ENCODE results near the gene NLRC3.

NLRC3 gene

DNA sequence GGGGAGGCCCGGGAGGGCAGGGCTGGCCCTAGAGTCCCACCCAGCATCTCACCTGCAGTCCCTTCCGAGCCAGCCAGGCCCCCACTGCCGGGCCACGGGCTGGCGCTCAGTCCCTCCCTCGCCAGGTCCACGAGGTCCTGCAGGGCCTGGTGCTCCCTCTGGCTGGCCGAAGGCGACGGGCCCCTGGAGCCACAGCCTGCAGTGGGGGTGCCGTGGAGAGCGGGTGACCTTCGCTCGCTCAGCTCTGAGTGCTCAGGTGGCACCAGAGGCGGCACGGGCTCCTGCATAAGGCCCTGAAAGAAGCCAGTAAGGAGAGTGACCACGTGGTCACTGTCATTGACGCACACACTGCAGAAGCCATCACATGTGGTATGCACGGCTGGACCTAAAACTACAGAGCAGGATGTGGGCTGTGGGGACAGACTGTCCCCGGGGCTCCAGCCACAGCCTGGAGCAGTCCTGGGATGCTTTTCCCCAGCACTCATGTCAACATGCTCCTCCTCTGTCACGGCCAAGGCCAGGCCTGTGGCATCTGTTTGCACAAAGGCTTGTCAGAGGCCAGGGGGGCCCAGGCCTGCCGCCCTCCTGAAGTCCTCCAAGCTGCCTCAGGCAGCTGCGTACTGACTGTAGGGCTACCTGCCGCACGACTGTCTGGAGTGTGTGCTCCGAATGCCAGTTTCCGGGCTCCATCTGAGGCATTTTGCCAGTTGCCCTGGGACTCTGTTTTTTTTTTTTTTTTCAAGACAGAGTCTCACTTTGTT, 19.1 kb upstream of the NLRC3 start:
- no peak overlapping the region for H3K4me3 ChIP-seq (ENCODE audit: low read length)
- no peak overlapping the region for H3K9ac ChIP-seq (ENCODE audit: low read depth, low read length)
- no peak overlapping the region for H3K4me2 ChIP-seq (ENCODE audit: low read length)
- H3K27me3 ChIP-seq (ENCODE audit: control insufficient read depth, insufficient read depth, low read length), result no peaks in the 10 kb centered on the region
- H3K4me1 ChIP-seq (ENCODE audit: control insufficient read depth, insufficient read depth, low read length), result no peaks in the 10 kb centered on the region
- H3K9me3 ChIP-seq (replicated peaks; ENCODE audit: low read length), result peaks cover 4% of the 10 kb centered on the region
- H3K36me3 ChIP-seq (ENCODE audit: insufficient read depth, low read length), result peaks cover 27% of the 10 kb centered on the region

DNA sequence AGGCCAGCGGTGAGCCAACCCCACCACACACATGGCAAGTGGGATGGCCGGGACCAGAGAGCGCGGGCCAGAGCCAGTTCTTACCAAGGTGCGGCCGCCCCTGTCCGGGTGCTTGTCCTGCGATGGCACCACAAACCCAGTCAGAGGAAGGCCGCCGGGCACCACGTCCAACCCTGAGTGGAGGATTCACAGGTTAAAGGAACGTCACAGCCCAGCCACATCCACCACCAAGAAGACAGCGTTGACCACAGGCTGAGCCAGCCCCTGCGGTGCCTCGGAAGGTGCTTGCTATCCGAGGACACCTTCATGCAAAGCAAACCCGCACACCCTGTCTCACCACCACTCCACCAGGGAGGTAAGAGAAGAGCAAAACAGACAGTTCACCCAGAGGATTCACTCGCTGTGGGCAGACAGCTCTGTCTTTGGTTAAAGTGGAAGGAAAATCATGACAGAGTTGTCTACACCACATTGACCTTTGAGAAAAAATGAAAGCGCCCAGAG, 18.4 kb upstream of the NLRC3 start:
- H3K9ac ChIP-seq (ENCODE audit: low read depth, low read length), result no peak overlapping the region
- no peak overlapping the region for H3K4me2 ChIP-seq (ENCODE audit: low read length)
- no peaks in the 10 kb centered on the region for H3K4me1 ChIP-seq (ENCODE audit: control insufficient read depth, insufficient read depth, low read length)
- peaks cover 27% of the 10 kb centered on the region for H3K36me3 ChIP-seq (ENCODE audit: insufficient read depth, low read length)
- H3K27me3 ChIP-seq (ENCODE audit: control insufficient read depth, insufficient read depth, low read length), result no peaks in the 10 kb centered on the region
- H3K9me3 ChIP-seq (replicated peaks; ENCODE audit: low read length), result peaks cover 4% of the 10 kb centered on the region
- H3K4me3 ChIP-seq (ENCODE audit: low read length), result no peak overlapping the region

DNA sequence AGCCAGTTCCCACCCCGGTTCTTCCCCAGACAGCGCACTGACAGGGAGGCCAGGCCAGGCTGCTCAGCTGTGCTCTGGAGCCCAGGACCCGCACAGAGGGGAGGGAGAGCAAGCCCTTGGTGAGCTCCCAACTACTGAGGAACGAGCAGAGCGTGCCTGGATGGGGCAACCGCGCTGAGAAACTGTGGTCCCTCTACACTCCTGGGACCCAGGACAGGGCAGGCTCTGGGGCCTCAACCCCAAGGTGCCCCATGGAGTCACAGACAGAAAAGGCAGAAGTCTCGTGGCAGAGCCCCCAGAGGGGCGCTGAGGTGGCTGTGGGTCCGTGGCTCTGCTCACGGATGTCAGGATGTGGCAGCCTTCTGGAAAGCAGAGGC, 17.9 kb upstream of the NLRC3 start:
- Histone ChIP-seq H3K4me1 (ENCODE audit: control insufficient read depth, insufficient read depth, low read length) (no peaks in the 10 kb centered on the region), H3K36me3 (ENCODE audit: insufficient read depth, low read length) (peaks cover 26% of the 10 kb centered on the region), H3K4me3 (ENCODE audit: low read length) (no peak overlapping the region)

DNA sequence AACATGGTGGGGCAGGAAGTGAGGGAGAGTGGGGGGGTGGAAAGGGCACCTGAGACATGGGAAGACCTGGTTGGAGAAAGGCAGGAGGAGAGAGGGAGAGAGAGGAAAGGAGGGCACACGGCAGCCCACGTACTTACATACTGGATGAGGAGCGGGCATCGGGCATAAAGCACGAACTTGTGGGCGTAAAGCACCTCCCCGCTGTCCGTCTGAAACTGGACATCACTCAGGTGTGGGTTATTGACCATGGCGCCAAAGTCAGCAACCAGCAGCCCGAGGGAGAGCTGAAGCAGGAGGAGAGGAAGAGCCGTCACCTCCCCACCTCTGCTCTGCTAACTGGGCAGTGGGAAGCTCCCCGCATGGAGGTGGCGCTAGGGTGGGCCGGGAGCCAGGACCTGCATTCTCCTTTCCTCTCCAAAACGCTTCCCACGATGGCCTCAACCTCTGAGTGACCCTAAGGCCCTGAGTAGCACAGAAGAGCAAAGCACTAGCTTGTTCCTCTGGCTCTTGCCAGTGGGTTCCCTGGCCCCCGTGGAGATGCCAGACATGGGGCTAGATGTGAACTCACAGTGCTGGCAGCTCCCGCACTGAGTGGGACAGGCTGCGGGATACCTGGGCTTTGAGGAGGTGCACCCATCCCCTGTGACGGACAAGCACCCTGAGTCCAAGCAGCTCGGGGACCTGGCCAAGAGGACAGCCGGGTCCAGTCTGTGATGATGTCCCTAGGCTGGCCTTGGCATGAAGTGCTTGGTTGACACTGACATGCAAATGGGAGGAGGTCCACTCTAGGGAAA, 17.3 kb upstream of the NLRC3 start:
- no peak overlapping the region for H3K4me2 ChIP-seq (ENCODE audit: low read length)
- no peak overlapping the region for H3K4me3 ChIP-seq (ENCODE audit: low read length)
- peaks cover 20% of the 10 kb centered on the region for H3K36me3 ChIP-seq (ENCODE audit: insufficient read depth, low read length)
- H3K9ac ChIP-seq (ENCODE audit: low read depth, low read length), result no peak overlapping the region
- H3K27me3 ChIP-seq (ENCODE audit: control insufficient read depth, insufficient read depth, low read length), result no peaks in the 10 kb centered on the region
- no peaks in the 10 kb centered on the region for H3K9me3 ChIP-seq (replicated peaks; ENCODE audit: low read length)
- H3K4me1 ChIP-seq (ENCODE audit: control insufficient read depth, insufficient read depth, low read length), result no peaks in the 10 kb centered on the region

More for the DNA sequence above, 17.9 kb upstream of the NLRC3 start:
- Histone ChIP-seq H3K9me3 (replicated peaks; ENCODE audit: low read length) (peaks cover 2% of the 10 kb centered on the region), H3K4me2 (ENCODE audit: low read length) (no peak overlapping the region), H3K27me3 (ENCODE audit: control insufficient read depth, insufficient read depth, low read length) (no peaks in the 10 kb centered on the region), H3K9ac (ENCODE audit: low read depth, low read length) (no peak overlapping the region)

DNA sequence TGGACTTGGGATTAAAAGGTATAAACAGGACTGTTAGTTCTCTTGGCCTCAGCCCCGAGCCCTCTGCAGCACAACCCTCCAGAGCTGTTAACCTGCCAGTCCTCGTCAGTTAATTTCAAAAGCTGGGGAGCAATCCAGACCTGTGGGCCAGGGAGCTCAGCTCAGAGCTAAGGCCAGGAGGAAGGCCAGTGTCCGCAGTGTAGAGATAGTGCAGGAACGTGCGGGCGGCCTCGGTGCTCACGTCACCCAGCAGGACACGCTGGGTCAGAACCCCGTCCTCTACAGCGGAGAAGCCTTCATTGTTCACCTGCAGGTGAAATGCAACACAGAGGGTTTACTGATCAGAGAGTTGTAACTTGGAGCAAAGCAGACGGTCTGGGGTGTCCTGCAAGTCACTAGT, 15.4 kb upstream of the NLRC3 start:
- peaks cover 13% of the 10 kb centered on the region for H3K36me3 ChIP-seq (ENCODE audit: insufficient read depth, low read length)
- H3K27me3 ChIP-seq (ENCODE audit: control insufficient read depth, insufficient read depth, low read length), result no peaks in the 10 kb centered on the region
- no peak overlapping the region for H3K4me3 ChIP-seq (ENCODE audit: low read length)

DNA sequence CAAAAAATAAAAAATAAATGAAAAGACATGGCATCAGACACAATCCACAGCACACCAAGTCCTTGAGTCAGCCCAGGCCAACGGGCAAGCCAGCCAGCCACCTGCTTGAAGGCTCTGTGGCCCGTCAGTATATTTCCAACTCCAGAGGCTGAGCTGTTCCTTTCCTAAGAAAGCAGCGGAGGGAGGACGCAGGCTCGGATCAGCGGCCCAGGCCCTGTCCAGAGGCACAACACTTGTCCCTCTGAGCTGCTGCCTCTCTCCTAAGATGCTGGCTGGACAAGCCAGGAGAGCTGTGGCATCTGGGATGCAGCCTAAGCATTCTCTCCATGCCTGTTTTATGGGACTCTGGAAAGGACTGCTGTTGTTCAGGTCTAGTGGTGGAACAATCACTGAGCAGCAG, 14.8 kb upstream of the NLRC3 start:
- Histone ChIP-seq H3K4me1 (ENCODE audit: control insufficient read depth, insufficient read depth, low read length) (no peaks in the 10 kb centered on the region), H3K9me3 (replicated peaks; ENCODE audit: low read length) (no peaks in the 10 kb centered on the region), H3K27me3 (ENCODE audit: control insufficient read depth, insufficient read depth, low read length) (no peaks in the 10 kb centered on the region), H3K4me2 (ENCODE audit: low read length) (no peak overlapping the region), H3K9ac (ENCODE audit: low read depth, low read length) (no peak overlapping the region), H3K36me3 (ENCODE audit: insufficient read depth, low read length) (peaks cover 13% of the 10 kb centered on the region), H3K4me3 (ENCODE audit: low read length) (no peak overlapping the region)

More for the DNA sequence above, 15.4 kb upstream of the NLRC3 start:
- H3K9ac ChIP-seq (ENCODE audit: low read depth, low read length), result no peak overlapping the region
- H3K4me1 ChIP-seq (ENCODE audit: control insufficient read depth, insufficient read depth, low read length), result no peaks in the 10 kb centered on the region
- H3K4me2 ChIP-seq (ENCODE audit: low read length), result no peak overlapping the region
- no peaks in the 10 kb centered on the region for H3K9me3 ChIP-seq (replicated peaks; ENCODE audit: low read length)

DNA sequence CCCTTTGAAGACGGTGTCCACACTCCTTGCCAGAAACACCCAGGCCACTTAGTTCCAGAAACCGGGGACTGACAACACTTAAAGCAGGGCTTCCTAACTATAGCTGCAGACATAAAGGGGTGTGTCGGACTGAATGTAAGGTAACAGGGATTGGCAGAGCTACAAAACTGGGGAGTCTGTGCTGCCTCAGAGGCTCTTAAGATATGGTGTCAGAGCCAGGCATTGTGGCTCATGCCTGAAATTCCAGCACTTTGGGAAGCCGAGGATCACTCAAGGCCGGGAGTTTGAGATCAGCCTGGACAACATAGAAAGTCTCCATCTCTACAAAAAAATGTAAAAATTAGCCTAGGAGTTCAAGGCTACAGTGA, 14.2 kb upstream of the NLRC3 start:
- Histone ChIP-seq H3K4me2 (ENCODE audit: low read length) (no peak overlapping the region), H3K27me3 (ENCODE audit: control insufficient read depth, insufficient read depth, low read length) (no peaks in the 10 kb centered on the region), H3K36me3 (ENCODE audit: insufficient read depth, low read length) (peaks cover 13% of the 10 kb centered on the region), H3K9me3 (replicated peaks; ENCODE audit: low read length) (no peaks in the 10 kb centered on the region), H3K9ac (ENCODE audit: low read depth, low read length) (no peak overlapping the region), H3K4me1 (ENCODE audit: control insufficient read depth, insufficient read depth, low read length) (no peaks in the 10 kb centered on the region), H3K4me3 (ENCODE audit: low read length) (no peak overlapping the region)

DNA sequence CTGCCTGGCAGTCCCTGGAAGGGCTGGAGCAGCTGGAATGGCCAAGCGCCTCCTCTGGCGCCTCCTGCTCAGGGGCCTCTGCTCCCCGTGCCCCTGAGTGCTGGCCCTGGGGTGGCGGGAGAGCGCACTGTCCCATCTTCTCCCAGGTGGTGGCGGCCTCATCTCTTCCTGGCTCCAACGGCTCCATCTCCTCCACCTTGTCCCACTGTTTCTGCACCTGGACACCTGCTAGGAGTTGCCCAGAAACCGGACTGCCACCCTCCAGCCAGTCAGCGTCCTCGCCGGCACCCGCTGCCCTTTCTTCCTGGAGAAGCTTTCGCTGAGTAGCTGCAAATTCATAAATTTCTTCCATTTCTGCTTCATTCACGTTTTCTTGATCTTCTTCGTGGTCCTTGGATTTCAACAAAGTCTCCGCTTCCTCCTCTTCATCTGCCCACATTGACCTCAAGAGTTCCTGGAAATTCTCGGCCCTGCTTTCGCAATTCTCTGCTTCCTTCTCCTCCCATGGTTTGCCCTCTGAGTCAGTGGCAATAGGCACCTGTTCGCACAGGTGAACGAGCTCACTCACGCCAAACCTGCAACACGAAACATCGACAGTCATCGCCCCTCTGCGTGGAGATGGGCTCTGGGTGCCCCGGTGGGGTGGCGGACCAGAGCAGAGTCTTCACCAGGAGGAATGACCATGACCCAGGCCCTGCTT, 13.7 kb upstream of the NLRC3 start:
- Histone ChIP-seq H3K9me3 (replicated peaks; ENCODE audit: low read length) (no peaks in the 10 kb centered on the region), H3K9ac (ENCODE audit: low read depth, low read length) (no peak overlapping the region), H3K4me3 (ENCODE audit: low read length) (no peak overlapping the region), H3K4me2 (ENCODE audit: low read length) (no peak overlapping the region), H3K27me3 (ENCODE audit: control insufficient read depth, insufficient read depth, low read length) (no peaks in the 10 kb centered on the region), H3K36me3 (ENCODE audit: insufficient read depth, low read length) (peaks cover 13% of the 10 kb centered on the region), H3K4me1 (ENCODE audit: control insufficient read depth, insufficient read depth, low read length) (no peaks in the 10 kb centered on the region)

DNA sequence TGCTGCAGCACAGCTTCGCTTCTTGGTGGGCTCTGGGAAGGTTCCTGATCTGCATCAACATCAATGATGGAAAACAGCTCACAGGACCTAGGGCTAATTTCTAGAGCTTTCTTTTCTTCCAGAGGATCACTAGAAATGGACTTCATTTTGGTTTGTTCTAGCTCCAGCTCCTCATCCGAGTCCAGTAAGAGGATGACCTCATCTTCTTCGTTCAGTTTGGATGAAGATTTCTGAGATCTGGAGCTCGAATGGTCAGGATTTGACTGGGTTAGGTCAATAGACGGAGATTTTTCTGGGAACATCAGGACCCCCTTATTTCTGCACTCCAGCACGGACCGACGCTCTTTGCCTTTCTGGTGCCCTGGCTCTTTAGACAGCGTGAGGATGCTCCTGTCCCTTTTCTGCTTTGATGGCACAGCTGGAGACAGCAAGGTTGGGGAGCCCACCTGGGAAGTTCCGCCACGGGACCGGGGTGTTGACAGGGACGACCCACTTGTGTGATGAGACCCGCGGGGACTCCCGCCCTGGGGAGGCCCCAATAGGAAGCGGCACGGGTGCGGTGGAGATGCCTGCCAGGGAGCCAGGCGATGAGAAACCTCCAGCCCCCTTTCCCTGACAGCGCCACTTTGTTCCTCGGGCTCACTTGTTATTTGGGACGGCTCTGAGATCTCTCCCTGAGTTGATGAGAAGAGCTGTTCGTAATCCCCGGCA, 12.9 kb upstream of the NLRC3 start:
- H3K36me3 ChIP-seq (ENCODE audit: insufficient read depth, low read length), result peaks cover 13% of the 10 kb centered on the region
- no peak overlapping the region for H3K9ac ChIP-seq (ENCODE audit: low read depth, low read length)
- no peak overlapping the region for H3K4me2 ChIP-seq (ENCODE audit: low read length)
- H3K9me3 ChIP-seq (replicated peaks; ENCODE audit: low read length), result no peaks in the 10 kb centered on the region
- no peak overlapping the region for H3K4me3 ChIP-seq (ENCODE audit: low read length)
- no peaks in the 10 kb centered on the region for H3K27me3 ChIP-seq (ENCODE audit: control insufficient read depth, insufficient read depth, low read length)
- no peaks in the 10 kb centered on the region for H3K4me1 ChIP-seq (ENCODE audit: control insufficient read depth, insufficient read depth, low read length)

DNA sequence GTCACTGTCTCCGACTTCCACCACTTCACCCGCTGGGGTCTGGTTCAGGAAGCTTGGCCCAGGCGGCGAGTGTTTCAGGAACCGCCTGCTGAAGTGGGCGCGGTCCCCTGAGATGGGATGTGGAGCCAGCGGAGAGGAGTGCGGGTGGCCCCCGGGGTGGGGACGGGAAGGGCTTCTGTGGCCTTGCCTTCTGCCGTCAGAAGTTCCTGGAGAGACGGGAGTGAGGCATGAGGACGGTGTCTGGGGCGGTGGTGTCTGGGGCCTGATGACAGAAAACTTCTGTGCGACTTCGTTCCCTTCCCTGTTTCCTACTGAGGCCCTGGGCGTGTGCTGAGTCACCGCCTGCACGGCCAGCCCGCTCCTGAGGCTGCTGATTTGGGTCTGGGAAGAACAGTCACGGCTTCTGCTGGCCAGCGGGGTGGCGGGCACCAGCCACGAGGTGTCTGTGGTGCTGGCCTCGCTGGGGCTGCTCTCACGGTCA, 12.3 kb upstream of the NLRC3 start:
- Histone ChIP-seq H3K36me3 (ENCODE audit: insufficient read depth, low read length) (peaks cover 13% of the 10 kb centered on the region), H3K4me1 (ENCODE audit: control insufficient read depth, insufficient read depth, low read length) (no peaks in the 10 kb centered on the region), H3K4me3 (ENCODE audit: low read length) (no peak overlapping the region), H3K9ac (ENCODE audit: low read depth, low read length) (no peak overlapping the region), H3K9me3 (replicated peaks; ENCODE audit: low read length) (no peaks in the 10 kb centered on the region), H3K4me2 (ENCODE audit: low read length) (no peak overlapping the region), H3K27me3 (ENCODE audit: control insufficient read depth, insufficient read depth, low read length) (no peaks in the 10 kb centered on the region)

DNA sequence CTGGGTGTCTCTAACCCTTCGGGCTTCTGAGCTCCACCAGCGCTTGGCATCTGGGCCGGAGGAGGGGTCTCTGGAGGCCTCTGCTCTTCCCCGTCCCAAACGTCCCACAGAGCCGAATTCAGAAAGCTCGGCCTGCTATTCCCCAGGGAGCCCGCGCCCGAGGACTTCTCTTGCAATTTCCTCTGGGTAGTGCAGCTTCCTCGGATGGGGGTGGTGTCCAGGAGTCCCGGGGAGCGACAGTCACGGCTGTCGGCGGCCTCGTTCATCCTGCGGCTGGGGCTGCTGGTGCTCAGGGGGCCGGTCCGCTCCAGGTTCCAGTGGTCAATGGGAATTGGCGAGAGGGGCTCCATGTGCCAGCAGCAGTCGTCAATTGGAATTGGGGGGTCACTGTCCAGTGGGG, 11.8 kb upstream of the NLRC3 start:
- no peak overlapping the region for H3K4me2 ChIP-seq (ENCODE audit: low read length)
- H3K9me3 ChIP-seq (replicated peaks; ENCODE audit: low read length), result no peaks in the 10 kb centered on the region
- H3K4me3 ChIP-seq (ENCODE audit: low read length), result no peak overlapping the region
- H3K27me3 ChIP-seq (ENCODE audit: control insufficient read depth, insufficient read depth, low read length), result no peaks in the 10 kb centered on the region
- H3K36me3 ChIP-seq (ENCODE audit: insufficient read depth, low read length), result peaks cover 13% of the 10 kb centered on the region
- H3K9ac ChIP-seq (ENCODE audit: low read depth, low read length), result no peak overlapping the region
- no peaks in the 10 kb centered on the region for H3K4me1 ChIP-seq (ENCODE audit: control insufficient read depth, insufficient read depth, low read length)
